Kasumi-1 (cell line): ENCODE measurements around the gene PYGM.

ENCODE experiments used
- DNase-seq, 2 experiments: peaks; one replicate each; lab custom pipeline; 2025; lab: John Stamatoyannopoulos, UW

PYGM gene

DNA sequence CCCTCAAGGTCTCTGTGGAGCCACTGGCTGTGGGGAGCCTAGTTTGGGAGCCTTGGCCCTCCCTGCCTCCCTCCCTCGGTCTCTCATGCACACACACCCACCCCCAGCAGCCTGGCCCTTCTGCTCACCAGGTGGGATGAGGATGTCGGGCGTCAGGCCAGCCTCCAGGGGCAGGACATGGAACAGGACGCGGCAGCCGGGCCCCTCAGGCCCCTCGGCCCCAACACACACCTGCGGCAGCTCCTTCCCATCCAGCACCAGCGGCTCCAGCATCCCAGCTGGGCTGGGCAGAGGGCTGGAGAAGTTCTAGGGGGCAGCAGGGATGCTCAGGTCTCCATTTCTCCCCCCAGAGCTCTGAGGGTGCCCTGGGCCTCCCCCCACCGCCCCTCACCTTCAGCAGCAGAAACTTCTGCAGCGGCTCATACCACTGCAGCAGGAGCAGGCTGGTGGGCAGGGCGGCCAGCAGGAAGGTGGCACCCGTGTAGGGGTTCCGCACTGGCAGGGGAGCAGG, 32.1 kb upstream of the PYGM start:
- DNase-seq, result no peak

DNA sequence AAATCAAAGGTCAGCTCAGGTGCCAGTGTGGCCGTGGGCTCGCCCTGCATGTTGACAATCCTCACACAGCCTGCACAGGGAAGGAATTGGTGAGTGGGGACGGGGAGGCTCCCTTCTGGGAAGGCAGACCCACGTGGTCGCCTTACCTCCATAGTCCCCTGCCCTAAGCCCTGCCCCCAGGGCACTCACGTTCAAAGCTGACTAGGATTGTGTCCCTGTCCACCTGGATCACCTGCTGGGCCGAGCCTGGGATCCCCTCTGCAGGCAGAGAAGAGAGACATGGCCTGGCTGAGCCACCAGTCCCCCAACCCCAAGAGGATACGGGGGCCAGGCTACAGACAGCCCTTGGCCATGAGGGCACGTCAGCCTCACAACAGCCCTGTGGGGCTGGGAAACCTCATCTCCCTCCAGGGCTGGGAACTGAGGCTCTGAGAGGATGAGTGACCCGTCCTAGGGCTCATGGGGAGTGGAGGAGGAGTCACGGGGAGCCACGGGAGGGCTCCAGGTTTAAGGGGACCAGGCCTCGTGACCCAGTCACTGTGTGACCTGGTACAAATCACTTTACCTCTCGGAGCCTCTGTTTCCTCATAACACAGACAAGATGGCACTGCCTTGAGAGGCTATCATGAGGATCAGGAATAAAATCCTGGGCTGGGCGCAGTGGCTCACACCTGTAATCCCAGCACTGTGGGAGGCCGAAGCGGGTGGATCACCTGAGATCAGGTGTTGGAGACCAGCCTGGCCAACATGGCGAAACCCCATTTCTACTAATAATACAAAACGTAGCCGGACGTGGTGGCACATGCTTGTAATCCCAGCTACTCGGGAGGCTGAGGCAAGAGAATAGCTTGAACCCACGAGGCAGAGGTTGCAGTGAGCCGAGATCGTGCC, 30.7 kb upstream of the PYGM start:
- no peak for DNase-seq

DNA sequence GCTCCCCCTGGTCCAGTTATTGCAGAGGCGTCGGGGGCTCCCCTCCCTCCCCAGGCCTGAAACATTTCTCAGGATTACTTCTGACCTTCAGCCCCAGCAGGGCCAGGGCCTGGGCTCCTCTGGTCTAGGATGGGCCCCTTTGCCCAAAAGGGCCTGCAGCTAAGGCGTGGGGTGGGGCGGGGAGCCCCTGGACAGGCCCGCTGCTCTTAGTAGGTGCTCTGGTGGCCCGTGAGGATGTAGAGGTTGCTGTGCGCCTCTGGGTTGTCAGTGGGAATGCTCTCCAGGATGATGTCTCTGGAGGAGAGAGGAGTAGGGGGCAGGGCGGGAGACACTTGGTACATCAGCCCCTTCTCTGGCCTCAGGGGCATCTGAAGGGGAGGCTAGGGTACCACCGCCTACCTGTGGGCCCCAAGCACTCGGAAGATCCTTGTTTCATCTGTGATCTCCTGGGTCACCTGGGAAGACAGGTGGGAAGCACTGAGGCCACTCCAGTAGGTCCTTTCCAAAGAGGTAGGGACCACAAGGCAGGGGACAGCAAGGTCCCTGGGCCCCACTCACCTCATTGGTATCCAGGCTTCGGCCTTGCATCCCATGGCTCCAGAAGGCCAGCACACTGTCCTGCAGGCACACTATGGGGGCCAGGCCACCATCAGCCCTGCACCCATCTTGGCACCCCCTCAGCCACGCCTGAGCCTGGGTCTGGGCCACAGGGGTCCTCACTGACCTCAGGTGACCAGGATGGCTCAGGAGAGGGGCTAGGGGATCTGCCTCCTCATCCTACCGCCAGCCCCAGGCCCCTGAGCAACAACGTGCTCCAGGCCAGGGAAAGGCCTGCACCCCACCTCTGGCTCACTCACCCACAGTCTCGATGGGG, 29.8 kb upstream of the PYGM start:
- no peak for DNase-seq

DNA sequence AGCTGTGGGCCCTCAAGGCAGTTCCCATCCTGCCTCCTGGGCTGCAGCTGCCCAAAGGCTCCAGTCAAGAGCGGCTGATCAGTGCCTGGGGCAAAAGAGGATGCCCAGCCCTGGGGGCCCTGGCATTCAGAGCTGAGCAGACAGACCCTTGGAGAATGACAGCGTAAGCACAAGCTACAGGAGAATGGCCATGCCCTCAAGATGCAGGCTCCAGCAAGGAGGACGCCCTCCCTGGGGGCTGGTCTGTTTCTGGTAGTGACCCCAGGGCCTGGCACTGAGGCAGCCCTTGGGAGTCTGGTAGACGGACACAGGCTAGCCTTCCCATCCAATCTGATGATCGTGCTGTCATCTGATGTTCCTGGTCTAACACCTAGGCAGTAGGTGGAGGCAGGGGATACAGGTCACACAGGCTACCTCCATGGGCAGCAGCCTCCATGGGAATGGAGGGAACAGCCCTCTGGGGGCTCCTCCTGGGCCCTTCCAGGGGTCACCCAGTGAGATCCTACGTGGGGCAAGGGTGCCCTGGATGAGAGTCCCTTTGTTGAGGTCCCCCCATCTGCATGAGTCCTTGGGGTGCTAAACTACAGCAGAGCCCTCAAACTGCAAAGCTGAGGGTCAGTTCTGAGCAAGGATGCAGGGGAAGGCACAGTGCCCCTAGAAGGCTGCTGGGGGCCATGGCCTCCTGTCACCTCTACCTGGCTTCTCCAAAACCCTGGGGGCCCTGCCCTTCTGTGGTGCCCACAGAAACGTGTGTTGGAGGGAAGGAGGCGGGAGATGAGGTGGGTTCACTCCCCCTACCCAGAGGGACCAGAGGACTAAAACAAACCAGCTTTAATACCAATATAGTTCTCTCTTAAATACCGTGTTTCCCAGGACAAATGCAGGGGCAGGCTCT, 28.8 kb upstream of the PYGM start:
- no peak for DNase-seq

DNA sequence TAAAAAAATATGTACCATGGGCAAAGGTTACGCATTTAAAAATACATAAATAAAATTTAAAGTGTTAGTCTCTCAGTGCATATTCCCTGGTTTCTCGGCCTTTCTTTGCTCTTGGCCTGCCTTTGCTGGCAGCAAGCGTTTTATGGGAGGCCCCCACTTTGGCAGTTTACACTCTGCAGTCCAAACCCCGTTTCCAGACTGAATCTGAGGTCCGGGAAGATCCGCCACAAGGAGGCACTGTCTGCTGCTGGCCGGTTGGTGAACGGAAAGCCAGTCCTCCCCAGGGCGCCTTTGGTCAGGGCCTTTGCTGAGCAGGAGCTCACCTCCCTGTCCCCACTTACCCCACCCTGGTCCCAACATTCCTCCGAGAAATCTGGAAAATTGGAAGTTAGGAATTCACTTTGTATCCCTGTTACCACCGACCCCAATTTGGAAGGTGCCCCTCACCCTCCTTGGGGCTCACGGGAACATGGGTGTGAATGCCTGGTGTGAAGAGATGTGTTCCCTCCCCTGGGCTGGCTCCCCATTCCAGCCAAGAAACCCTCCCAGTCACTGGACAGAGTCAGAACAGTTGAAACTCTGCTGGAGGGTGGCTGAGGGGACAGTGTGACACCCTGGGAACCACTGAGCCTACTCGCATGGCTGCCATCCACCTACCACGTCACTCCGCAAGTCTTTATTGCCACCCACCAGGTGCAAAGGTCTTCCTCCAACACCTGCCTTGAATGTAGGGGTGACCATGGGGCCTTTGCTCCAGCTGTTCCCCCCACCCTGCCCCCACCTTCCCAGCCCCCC, 27.9 kb upstream of the PYGM start:
- DNase-seq, result peak; percentile 45 to 64

DNA sequence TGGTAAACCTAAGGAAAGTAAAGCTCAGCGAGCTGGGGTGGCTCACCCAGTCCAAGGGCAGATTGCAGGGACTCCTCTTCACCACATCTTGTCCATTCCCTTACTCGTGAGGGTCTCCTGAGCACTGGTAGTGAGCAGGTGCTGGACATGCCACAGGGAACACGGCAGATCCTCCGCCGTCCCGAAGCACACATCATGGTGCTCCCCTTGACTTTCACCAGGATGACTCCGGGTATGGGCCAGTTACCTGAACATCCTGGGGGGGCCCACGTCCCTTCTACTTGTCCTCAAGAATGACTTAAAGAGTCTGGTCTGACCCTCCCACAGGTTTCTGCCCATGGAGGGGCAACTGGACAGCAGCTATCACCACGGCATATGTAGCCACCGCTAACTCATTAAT, 26.5 kb upstream of the PYGM start:
- no peak for DNase-seq

DNA sequence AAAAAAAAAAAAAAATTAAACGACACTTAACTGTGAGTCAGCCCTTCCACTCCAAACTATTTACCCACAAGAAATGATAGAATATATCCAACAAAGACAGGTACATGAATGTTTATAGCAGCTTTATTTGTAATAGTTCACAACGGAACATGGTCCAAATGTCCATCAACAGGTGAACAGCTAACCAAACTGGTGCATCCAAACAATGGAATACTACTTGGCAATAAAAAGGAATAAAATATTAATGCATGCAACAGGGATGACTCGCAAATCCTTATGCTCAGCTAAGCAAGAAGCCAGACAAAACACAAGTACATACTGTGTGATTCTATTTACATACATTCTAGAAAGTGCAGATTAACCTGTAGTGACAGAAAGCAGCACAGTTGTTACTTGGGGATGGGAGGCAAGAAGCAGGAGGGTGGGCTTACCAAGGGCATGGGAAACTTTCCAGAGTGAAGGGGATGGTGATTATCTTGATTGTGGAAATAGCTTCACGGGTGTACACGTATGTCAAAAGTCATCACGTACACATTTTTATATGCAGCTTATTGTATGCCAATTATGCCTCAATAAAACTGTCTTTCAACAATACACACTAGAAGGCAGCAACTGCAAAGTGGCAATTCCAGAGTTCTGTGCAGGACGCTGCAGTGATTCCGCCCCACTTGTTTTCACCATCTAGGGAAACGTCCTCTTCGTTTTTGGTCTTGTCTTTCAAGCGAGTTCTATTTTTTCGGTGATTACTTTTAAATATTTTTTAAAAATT, 25.2 kb upstream of the PYGM start:
- no peak for DNase-seq

DNA sequence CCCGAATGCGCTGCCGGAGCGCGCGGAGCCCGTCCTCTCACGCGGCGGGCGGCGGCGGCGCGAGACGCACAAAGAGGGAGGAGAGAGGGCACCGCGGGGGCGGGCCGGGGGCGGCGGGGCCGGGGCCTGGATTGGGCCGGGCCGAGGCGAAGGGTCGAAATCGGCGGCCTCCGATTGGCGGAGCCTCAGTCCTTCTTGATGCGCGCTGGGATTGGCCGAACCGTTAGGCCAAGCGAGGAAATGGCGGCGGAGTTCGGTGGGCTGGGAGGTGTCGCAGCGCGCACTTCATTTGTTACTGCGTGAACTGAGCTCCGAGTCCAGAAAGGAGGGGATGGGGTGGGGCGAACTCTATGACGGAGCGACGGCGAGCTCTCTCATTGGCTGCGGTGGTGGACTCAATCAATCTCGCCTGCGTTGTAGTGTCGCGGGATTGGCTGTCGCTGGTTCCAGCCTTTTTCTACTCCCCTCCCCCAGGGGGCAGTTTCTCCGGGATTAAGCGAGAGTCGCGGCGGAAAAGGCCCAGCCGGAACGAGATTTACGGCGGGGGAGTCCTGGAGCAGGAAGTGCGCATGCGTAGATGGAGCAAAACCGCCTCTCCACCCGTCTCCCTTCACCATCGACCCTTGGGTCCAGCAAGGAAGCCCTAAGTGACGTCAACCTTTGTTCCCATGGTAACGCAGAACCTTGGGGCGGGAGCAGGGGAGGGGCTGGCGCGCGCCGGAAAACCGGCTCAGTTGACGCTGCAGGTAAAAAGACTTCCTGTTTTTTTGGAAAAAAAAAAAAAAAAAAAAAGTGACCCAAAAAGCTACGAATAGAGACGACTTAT, 18.9 kb upstream of the PYGM start, which contains the start of gene SF1:
Gene SF1, minus strand, starts transcription at position 70 of the 826 bp plus-strand sequence. CDS start 150 bp downstream, outside the sequence.
- peak; percentile 99 to 100 for DNase-seq

DNA sequence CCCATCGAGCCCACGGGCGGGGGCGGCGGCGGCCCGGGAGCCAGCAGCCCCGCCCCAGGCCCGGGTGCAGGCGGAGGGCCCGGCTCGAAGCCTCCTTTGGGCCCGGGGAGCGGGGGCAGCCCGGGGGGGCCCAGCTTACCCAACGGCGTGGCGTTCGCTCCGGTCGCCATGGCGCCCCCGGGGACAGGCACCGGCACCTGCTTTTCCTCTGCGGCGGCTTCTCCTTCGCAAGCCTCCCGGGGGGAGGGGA, 18.4 kb upstream of the PYGM start:
- no peak for DNase-seq

DNA sequence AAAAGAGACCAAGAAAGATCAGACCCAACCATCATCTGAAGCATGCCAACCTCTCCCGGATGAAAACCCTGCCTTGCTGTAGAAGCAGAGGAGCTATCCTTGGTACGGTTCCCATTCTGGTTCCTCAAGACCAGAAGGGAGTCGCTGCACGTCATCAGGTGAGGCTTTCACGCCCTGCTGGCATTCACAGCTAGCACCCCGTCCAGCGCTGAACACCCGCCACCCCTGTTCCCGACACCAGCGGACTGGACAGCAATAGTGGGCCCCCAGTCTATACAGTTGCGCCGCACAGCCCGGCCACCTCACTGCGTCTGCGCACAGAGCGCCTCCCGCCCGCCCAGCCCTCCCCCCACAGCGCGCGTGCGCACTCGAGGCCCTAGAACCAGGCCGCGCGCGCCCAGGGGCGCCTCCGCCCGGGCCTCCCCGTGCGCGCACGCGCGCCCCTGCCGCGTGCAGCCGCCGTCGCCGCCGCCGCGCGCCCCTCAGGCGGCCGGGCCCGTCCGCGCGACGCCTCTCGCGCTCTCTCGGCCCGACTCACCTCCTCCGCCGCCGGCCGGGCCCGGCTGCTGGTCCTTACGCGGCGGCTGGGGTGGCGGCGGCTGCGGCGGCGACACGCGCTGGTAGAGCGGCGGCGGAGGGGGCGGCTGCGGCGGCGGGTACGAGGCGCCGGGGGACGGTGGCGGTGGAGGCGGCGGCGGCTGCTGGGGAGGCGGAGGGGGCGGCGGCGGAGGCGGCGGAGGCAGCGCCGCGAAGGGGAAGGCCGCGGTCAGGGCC, 17.9 kb upstream of the PYGM start:
- DNase-seq, result peak; percentile 64 to 72

DNA sequence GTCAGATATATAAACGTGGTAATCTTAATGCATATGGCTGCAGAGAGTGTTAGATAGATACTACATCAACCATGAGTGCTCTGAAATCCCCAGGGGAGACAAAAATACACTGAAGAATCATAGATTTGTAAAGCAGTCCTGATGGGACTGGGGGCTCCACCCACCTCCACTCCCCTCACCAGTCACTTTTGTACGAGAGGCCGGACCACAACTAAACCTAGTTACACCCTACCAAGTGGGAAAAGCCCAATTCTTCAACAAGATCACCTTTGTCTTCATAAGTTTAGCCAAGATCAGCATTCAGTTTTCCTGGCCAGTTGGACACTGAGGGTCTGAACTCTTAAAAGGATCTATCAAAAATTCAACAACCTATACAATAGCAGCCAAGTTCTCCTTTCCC, 17.1 kb upstream of the PYGM start:
- DNase-seq, result no peak

DNA sequence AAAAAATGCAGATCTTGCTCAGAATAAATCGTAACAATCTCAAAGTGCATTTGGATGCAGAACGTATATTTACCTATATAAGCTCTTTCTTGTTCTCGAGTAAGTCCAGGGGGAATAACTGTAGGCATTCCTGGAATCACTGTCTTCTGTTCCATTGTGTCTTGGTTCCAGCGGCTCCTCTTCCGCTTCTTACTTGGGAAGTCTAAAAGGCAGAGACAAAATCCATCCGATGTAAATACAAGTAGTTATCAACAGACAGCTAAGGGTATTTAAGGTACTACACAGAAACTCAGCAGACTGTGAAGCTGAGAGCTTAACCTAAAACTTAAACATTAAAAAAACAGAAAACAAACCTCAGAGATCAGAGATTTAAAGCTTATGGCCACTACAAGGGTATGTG, 16.7 kb upstream of the PYGM start:
- no peak for DNase-seq

DNA sequence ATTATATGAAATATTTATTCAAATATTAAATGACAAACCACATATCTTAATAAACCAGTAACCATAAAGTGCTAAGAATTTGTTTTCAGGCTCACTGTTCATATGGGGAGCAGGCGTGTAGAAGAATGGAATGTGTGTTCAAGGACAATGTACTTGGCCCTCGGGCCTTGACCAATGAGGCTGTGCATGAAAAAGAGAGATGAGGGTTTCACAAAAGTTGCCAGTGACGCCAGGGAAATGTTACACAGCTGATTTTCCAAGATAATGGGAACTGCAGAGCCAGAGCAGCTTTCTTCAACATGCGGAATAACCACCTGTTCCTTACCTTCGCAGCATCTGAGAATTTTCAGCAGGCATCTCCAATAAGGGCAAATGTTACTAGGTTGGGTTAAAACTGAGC, 14.4 kb upstream of the PYGM start:
- no peak for DNase-seq

DNA sequence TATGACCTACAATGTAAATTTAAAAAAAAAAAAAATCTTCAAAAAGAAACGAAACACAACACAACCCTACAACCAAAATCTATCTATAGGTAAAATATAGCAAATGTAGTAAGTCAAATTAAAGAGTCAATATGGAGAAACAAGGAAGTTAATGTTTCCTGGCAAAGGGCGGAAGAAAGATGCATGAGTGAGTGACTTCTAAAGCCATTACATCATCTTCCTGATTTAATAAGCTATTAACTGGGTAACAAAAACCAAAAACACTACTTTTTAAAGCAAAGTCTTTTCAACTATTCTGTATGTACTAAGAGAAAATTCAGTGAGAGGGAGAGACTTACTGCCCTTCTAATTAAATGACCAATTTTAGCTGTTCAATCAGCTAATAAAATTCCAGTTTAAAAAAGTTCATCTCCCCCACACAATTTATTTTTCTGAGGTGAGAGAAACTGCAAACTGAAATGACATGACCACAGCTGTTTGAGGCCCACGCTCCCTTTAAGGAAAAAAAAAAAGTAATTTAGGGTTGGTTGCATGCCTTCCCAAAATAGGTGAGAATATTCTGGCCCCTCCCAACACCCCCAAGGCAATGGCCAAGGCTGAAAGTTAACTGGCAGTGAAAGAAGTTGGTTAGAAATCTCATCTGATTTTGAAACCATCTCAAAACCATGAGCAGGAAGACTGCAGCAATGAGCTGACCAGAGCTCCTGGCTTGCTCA, 12.7 kb upstream of the PYGM start:
- DNase-seq, result peak; percentile 14 to 18

DNA sequence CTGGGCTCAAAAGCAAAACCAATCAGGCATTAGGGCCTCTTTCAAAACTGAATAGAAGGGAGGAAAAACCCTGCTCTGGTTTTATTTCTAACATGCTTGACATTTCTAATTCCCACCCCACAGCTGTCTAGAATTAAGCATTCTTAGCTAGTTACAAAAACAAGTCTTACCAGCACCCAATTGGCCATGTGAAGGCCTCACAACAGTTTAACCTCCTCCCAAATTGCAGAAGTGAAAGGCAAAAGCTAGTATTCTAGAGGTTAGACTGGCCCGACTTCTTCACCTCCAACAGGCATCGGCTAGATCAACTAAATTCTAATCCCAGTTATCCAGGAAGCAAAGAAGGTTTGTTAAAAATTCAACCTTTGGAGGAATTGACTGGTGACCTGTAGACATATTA, 12.1 kb upstream of the PYGM start:
- no peak for DNase-seq

DNA sequence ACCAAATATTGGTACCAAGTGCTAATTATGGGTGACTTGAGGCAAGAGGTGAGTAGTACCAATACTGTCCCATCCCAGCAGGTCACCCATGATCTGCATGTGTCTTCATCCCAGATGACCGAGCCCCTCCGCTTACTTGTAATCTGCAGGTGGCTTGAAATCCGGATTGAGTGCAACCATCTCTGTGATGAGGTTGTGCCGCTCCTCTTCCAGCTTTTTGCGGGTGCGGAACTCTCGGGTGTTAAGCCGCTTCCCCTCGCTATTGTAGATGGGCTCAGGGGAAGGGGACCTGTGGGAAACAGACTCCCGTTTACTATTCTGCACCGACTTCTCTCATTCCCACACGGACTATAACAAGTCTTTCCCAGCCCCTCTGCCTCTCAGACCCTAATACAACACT, 10.3 kb upstream of the PYGM start:
- no peak for DNase-seq

DNA sequence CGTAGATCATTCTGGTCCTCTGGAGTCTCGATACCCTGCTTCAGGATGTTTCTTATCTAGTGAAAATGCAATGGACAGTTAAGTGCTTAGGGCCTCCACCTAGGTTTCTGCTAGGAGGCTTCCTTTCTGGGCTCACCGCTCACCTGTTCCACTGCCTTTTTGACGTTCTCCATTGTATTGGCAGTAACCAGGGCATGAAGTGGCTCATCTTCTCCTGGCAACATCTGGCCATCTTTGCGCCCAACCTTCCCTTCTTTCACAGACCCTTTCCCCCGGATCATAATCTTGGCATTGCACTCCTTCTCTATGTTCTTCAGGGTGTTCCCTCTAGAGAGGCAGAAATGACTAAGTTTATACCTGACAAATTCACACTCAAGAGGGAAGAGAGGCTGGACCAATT, 9.5 kb upstream of the PYGM start:
- no peak for DNase-seq

DNA sequence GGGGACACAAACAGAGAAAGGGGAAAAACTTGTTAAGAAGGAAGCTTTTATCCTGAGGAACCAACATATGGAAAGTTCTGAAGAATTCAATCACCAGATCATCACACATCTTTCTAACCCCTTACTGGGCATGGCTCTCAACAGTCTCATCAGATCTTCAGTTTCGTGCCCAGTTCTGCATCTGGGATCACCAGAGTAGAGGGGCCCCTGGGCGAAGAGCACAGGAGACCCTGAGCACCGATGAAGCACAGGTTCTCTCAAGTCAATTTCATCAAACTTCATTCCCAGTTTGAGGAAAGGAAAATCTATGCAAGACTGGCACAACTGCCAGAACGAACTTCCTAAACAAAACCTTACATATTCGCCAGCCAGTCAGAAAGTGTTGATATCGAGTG, 8.5 kb upstream of the PYGM start:
- no peak for DNase-seq
